GM08714 (cell line): ENCODE measurements around the gene MBNL1.
A peak's percentile ranks its signal among the peaks of the same experiment; 100 is the strongest.
"Not testable (repeated sequence)": the region's sequence is repeated elsewhere in the genome, so short reads cannot be mapped to it uniquely, and the experiment has no call there.

Experiments used
- H3K4me3 ChIP-seq: fragments of 200-500 bp; sonication (Bioruptor generic); 2 replicates; pipeline ENCODE4 v1.5.1; 2014; ENCODE audit warnings: mild to moderate bottlenecking, low read length, inconsistent platforms
- ZNF274 ChIP-seq: IDR thresholded peaks from 2 replicates; pipeline ENCODE4 v1.6.1; 2012; ENCODE audit warnings: mild to moderate bottlenecking, low read depth, low read length

The MBNL1 gene

GRCh38 chr3:152359385-152360248 is 90.9 kb downstream of the MBNL1 start:
- TF ChIP-seq ZNF274 = no peak
- H3K4me3 ChIP-seq = no peak overlapping the region

GRCh38 chr3:152360302-152360701 is 91.6 kb downstream of the MBNL1 start:
- no peak for TF ChIP-seq ZNF274
- no peak overlapping the region for H3K4me3 ChIP-seq

DNA sequence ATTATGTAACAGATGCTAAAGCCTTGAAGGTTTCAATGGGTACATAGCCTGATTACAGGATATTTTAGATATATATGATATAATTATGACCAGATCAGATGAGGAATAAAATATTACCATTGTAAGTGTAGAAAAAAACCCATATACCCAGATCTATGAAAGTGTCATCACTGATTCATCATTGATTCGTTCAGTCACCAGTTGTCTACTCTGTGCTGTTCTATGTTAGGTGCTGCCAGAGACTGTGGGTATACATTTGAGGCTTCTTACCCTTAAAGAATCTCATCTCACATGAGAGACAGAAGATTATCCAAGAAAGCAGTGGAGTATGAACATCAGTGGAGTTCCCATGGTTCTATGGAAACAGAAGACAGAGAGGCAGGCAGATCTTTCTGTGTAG is 92.2 kb downstream of the MBNL1 start:
- no peak overlapping the region for H3K4me3 ChIP-seq
- no peak for TF ChIP-seq ZNF274

GRCh38 chr3:152362086-152362485 is 93.4 kb downstream of the MBNL1 start:
- TF ChIP-seq ZNF274 = no peak
- no peak overlapping the region for H3K4me3 ChIP-seq

DNA sequence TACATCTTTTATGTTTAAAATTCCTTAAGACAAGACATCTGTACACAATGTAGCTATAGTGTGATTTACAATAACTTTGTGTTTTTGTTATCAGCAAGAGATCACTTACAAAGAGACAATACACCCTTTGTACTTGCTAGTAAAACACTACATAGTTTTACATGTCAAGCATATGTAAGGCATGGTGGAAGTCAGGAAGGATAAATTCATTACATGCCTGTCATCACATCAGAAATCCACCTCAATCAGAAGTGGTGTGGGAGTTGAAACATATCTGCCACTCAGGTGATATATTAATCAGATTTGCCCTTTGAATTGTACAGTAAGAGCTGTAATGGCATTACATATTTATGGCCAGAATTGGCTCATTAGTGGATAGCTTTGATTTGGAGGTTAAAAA is 95.5 kb downstream of the MBNL1 start:
- no peak overlapping the region for H3K4me3 ChIP-seq
- TF ChIP-seq ZNF274 = no peak

GRCh38 chr3:152365126-152365525 is 96.4 kb downstream of the MBNL1 start:
- no peak overlapping the region for H3K4me3 ChIP-seq
- no peak for TF ChIP-seq ZNF274

- TF ChIP-seq ZNF274 = no peak
- no peak overlapping the region for H3K4me3 ChIP-seq
Observed at GRCh38 chr3:152365766-152366593, 97.3 kb downstream of the MBNL1 start.

GRCh38 chr3:152367192-152367591 is 98.5 kb downstream of the MBNL1 start:
- H3K4me3 ChIP-seq = not testable (repeated sequence)

GRCh38 chr3:152372633-152373032 is 103.9 kb downstream of the MBNL1 start:
- H3K4me3 ChIP-seq = not testable (repeated sequence)

DNA sequence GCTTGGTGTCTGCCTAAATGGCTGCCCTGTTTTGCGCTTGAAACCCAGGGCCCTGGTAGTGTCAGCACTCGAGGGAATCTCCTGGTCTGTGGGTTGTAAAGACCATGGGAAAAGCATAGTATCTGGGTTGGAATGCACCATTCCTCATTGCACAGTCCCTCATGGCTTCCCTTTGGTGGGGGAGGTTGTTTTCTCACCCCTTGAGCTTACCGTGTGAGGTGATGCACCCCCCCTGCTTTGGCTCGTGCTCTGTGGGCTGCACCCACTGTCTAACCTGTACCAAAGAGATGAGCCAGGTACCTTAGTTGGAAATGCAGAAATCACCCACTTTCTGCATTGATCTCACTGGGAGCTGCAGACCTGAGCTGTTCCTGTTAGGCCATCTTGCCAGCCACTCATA is 104.7 kb downstream of the MBNL1 start:
- no peak for TF ChIP-seq ZNF274
- no peak overlapping the region for H3K4me3 ChIP-seq

DNA sequence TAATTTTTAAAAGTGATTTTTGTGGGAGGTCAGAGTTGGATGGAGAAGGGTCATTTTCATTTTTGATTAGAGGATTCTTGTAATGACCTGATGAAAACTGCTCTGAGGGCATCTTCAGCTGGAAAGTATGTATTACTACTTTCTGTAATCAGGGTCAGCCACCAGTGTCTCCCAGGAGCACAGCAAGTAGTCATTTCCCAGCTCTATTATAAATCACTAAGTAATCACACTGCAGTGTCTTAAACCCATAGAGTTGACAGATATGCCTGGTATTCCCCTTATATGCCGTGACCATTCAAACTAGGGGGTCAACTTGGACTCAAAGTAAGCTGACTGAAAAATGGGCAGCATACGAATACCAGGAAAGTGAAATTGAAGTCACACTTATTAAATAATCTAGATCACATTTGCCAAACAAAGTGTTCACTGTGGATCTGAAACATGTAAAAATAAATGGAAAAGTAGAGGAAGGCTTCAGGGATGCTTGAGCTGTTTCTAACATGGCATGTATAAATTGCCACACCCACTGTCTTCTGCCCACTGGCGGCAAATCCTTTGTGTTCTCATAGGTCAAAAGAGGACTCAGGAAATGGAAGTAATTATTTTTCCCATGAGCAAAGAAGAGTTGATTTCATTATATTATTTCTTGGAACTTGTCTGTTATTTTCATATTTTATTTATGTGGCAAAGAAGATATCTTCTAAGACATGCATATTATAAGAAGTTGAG is 105.7 kb downstream of the MBNL1 start:
- no peak overlapping the region for H3K4me3 ChIP-seq

DNA sequence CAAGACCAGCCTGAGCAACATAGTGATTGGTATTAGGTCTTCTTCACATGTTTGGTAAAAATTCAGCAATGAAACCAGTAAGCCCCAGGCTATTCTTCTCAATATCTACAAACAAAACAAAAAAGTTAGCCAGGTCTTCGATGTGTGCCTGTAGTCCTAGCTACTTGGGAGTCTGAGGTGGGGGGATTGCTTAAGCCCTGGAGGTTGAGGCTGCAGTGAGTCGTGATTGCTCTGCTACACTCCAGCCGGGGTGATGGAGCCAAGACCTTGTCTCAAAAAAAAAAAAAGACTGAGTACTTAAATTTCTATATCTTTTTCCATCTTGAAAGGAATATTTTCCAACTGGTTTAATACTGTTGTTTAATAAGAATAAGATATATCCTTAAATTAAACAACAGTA is 106.8 kb downstream of the MBNL1 start:
- no peak overlapping the region for H3K4me3 ChIP-seq

More for the DNA sequence above, 105.7 kb downstream of the MBNL1 start:
- TF ChIP-seq ZNF274 = no peak

GRCh38 chr3:152376351-152377183 is 107.8 kb downstream of the MBNL1 start:
- peak overlapping the region; percentile 8; the same call in 1 of the 2 replicates for H3K4me3 ChIP-seq
- TF ChIP-seq ZNF274 = no peak

More for the DNA sequence above, 106.8 kb downstream of the MBNL1 start:
- TF ChIP-seq ZNF274 = no peak

- TF ChIP-seq ZNF274 = no peak
- H3K4me3 ChIP-seq = no peak overlapping the region
Observed at GRCh38 chr3:152377184-152377570, 108.4 kb downstream of the MBNL1 start.
